Renal cortical epithelial cell (primary cell): ENCODE results near the gene GRIK5. TPM values are rescaled to one million over a fixed set of nuclear protein-coding genes. Genes with fewer than 3 reads are reported as not detected.
"Not testable (repeated sequence)": the region's sequence is repeated elsewhere in the genome, so short reads cannot be mapped to it uniquely, and the experiment has no call there.

Source experiments
- DNase-seq: peaks from one replicate; pipeline ENCODE4 v3.0.0-alpha.2; 2011; ENCODE audit warnings: low read depth
- total RNA-seq: library from RNA; depleted of rRNA; stranded (reverse); fragments of >200 nt; gene quantifications from 2 replicates; pipeline ENCODE4 v1.2.3, GENCODE V29; 2014

GRIK5 gene
- total RNA-seq, 1 donor from 2014 or later, result 27.0 TPM

GRCh38 chr19:42051166-42052115, 18.6 kb downstream of the GRIK5 start:
- peak; percentile 78 for DNase-seq

- no peak for DNase-seq
Measured at GRCh38 chr19:42048992-42049391, 21.0 kb downstream of the GRIK5 start.

- no peak for DNase-seq
Measured at GRCh38 chr19:42045575-42045974, 24.4 kb downstream of the GRIK5 start.

GRCh38 chr19:42042455-42043170, 27.4 kb downstream of the GRIK5 start:
- DNase-seq, result no peak

- DNase-seq, result not testable (repeated sequence)
Measured at GRCh38 chr19:42040491-42040890, 29.5 kb downstream of the GRIK5 start.

- no peak for DNase-seq
Measured at GRCh38 chr19:42040031-42040430, 30.0 kb downstream of the GRIK5 start.

GRCh38 chr19:42038666-42039065, 31.3 kb downstream of the GRIK5 start:
- no peak for DNase-seq

- DNase-seq, result no peak
Measured at GRCh38 chr19:42037649-42038048, 32.4 kb downstream of the GRIK5 start.

- peak; percentile 88 for DNase-seq
Measured at GRCh38 chr19:42034640-42035391, 35.2 kb downstream of the GRIK5 start.

- DNase-seq, result no peak
Measured at GRCh38 chr19:42033413-42033812, 36.6 kb downstream of the GRIK5 start.

GRCh38 chr19:42032431-42032830, 37.6 kb downstream of the GRIK5 start:
- DNase-seq, result peak; percentile 93

- no peak for DNase-seq
Measured at GRCh38 chr19:42030645-42031440, 39.2 kb downstream of the GRIK5 start.

- DNase-seq, result no peak
Measured at GRCh38 chr19:42028304-42029216, 41.4 kb downstream of the GRIK5 start.

GRCh38 chr19:42024622-42025111, 45.3 kb downstream of the GRIK5 start:
- DNase-seq, result no peak

- DNase-seq, result no peak
Measured at GRCh38 chr19:42023943-42024260, 46.1 kb downstream of the GRIK5 start.

- no peak for DNase-seq
Measured at GRCh38 chr19:42023121-42023942, 46.7 kb downstream of the GRIK5 start.

- no peak for DNase-seq
Measured at GRCh38 chr19:42022616-42023015, 47.4 kb downstream of the GRIK5 start.

- no peak for DNase-seq
Measured at GRCh38 chr19:42021185-42021584, 48.8 kb downstream of the GRIK5 start.

GRCh38 chr19:42018503-42019193, 51.4 kb downstream of the GRIK5 start:
- no peak for DNase-seq
